Liver (tissue), 9 donors: ENCODE measurements around the gene BORCS5. TPM values are rescaled to one million over a fixed set of nuclear protein-coding genes. Genes with fewer than 3 reads are reported as not detected.

Source experiments
- DNase-seq: peaks from one replicate; pipeline ENCODE4 v3.0.0-alpha.2; 2017; ENCODE audit warnings: low spot score
- H3K27ac ChIP-seq, 2 donors: one replicate each; pipeline ENCODE4 v1.7.0; 2013; ENCODE audit warnings: inconsistent platforms in 2 of 2, low read length in 2 of 2, control low read depth in 1 of 2, low read depth in 1 of 2, mild to moderate bottlenecking in 1 of 2
- H3K27me3 ChIP-seq, 4 donors: one replicate each; pipeline versions ENCODE4 v1.6.1 to v1.7.0; 2013; ENCODE audit warnings: low read length in 3 of 4, inconsistent platforms in 1 of 4, mild to moderate bottlenecking in 1 of 4, moderate library complexity in 1 of 4; ENCODE audit not compliant: control insufficient read depth in 4 of 4, insufficient read depth in 4 of 4
- H3K36me3 ChIP-seq, 4 donors: one replicate each; pipeline versions ENCODE4 v1.6.1 to v1.7.0; 2013; ENCODE audit warnings: low read length in 3 of 4, mild to moderate bottlenecking in 3 of 4, low read depth in 1 of 4, moderate library complexity in 1 of 4; ENCODE audit not compliant: control insufficient read depth in 4 of 4, insufficient read depth in 3 of 4
- H3K4me1 ChIP-seq, 4 donors: one replicate each; pipeline versions ENCODE4 v1.6.1 to v1.7.0; 2013; ENCODE audit warnings: low read length in 3 of 4, mild to moderate bottlenecking in 3 of 4, moderate library complexity in 1 of 4; ENCODE audit not compliant: control insufficient read depth in 4 of 4, insufficient read depth in 4 of 4
- H3K4me3 ChIP-seq, 3 donors: one replicate each; pipeline versions ENCODE4 v1.6.1 to v1.7.0; 2013; ENCODE audit warnings: low read length in 3 of 3, control low read depth in 1 of 3, low read depth in 1 of 3, mild to moderate bottlenecking in 1 of 3
- H3K9ac ChIP-seq, 2 donors: one replicate each; pipeline ENCODE4 v1.7.0; 2013; ENCODE audit warnings: low read length in 2 of 2, mild to moderate bottlenecking in 2 of 2, moderate library complexity in 2 of 2, control low read depth in 1 of 2, low read depth in 1 of 2
- H3K9me3 ChIP-seq, 4 donors: one replicate each; pipeline versions ENCODE4 v1.6.1 to v1.7.0; 2013; ENCODE audit warnings: low read length in 3 of 4; ENCODE audit not compliant: control insufficient read depth in 4 of 4
- EGR1 ChIP-seq, 2 donors: IDR thresholded peaks; 2 replicates each; pipeline ENCODE4 v1.6.1; 2016 to 2018; ENCODE audit warnings: antibody characterized with exemption in 2 of 2, low read depth in 2 of 2
- FOXA1 ChIP-seq: IDR thresholded peaks from 2 replicates; pipeline ENCODE4 v1.6.1; 2016; ENCODE audit warnings: antibody characterized with exemption
- FOXA2 ChIP-seq: IDR thresholded peaks from 2 replicates; pipeline ENCODE4 v1.6.1; 2016; ENCODE audit warnings: antibody characterized with exemption
- GABPA ChIP-seq, 2 donors: IDR thresholded peaks in 1 of 2; conservative IDR thresholded peaks in 1 of 2; 2 replicates each; pipeline ENCODE4 v1.6.1; 2016; ENCODE audit warnings: antibody characterized with exemption in 2 of 2, mild to moderate bottlenecking in 1 of 2, moderate library complexity in 1 of 2
- HNF4A ChIP-seq, 2 donors: conservative IDR thresholded peaks; 2 replicates each; pipeline ENCODE4 v1.6.1; 2016; ENCODE audit warnings: antibody characterized with exemption in 2 of 2, mild to moderate bottlenecking in 2 of 2
- HNF4G ChIP-seq: IDR thresholded peaks from 2 replicates; pipeline ENCODE4 v1.6.1; 2016; ENCODE audit warnings: antibody characterized with exemption
- NR2F2 ChIP-seq: IDR thresholded peaks from 2 replicates; pipeline ENCODE4 v1.6.1; 2016; ENCODE audit warnings: antibody characterized with exemption
- RAD21 ChIP-seq, 2 donors: IDR thresholded peaks; 2 replicates each; pipeline ENCODE4 v1.6.1; 2016; ENCODE audit warnings: antibody characterized with exemption in 2 of 2, mild to moderate bottlenecking in 2 of 2
- RXRA ChIP-seq, 2 donors: IDR thresholded peaks; 2 replicates each; pipeline ENCODE4 v1.6.1; 2017 to 2018; ENCODE audit warnings: antibody characterized with exemption in 2 of 2, mild to moderate bottlenecking in 1 of 2
- SP1 ChIP-seq: IDR thresholded peaks from 2 replicates; pipeline ENCODE4 v1.6.1; 2018; ENCODE audit warnings: antibody characterized with exemption, mild to moderate bottlenecking
- TAF1 ChIP-seq: conservative IDR thresholded peaks from 2 replicates; pipeline ENCODE4 v1.6.1; 2016; ENCODE audit warnings: antibody characterized with exemption, mild to moderate bottlenecking
- YY1 ChIP-seq: IDR thresholded peaks from 2 replicates; pipeline ENCODE4 v1.6.1; 2016; ENCODE audit warnings: antibody characterized with exemption, mild to moderate bottlenecking
- WGBS: extraction: QIAGEN DNeasy Blood & Tissue Kit; methylation state at CpG from one replicate; pipeline ENCODE4 v1.1.7; 2013; 5-methylcytosine and 5-hydroxymethylcytosine counted together
- polyA plus RNA-seq, 2 donors: library from polyadenylated mRNA; stranded (reverse) in 1 of 2; unstranded in 1 of 2; fragments of 200-250 nt in 1 of 2; fragments of >200 nt in 1 of 2; fragmentation: Nextera tagmentation in 1 of 2; extraction: Ambion mirVana in 1 of 2; gene quantifications; one replicate each; pipeline versions ENCODE4 v1.2.1 to v1.2.3, GENCODE V29; 2013 to 2015
- total RNA-seq, 2 donors: library from RNA; depleted of rRNA; stranded (reverse); fragments of >200 nt; gene quantifications; one replicate each; pipeline ENCODE4 v1.2.3, GENCODE V29; 2014
- TF ChIP-seq, protein P1 (sequence below): IDR thresholded peaks from 2 replicates; pipeline ENCODE4 v1.6.1; 2016; ENCODE audit warnings: antibody characterized with exemption
- TF ChIP-seq, protein P2 (sequence below): IDR thresholded peaks from 2 replicates; pipeline ENCODE4 v1.6.1; 2016; ENCODE audit warnings: antibody characterized with exemption
- TF ChIP-seq, protein P3 (sequence below): IDR thresholded peaks from 2 replicates; pipeline ENCODE4 v1.6.1; 2016; ENCODE audit warnings: antibody characterized with exemption, mild to moderate bottlenecking
- TF ChIP-seq, protein P4 (sequence below): IDR thresholded peaks from 2 replicates; pipeline ENCODE4 v1.6.1; 2016; ENCODE audit warnings: antibody characterized with exemption
- donor health status: healthy.
- donor health status: healthy.
- donor health status: healthy.
- donor health status: healthy.
- donor health status: healthy.

Gene BORCS5
- total and polyA plus RNA-seq, 4 donors: 4.5 to 11.4 (median 8.1) TPM

DNA sequence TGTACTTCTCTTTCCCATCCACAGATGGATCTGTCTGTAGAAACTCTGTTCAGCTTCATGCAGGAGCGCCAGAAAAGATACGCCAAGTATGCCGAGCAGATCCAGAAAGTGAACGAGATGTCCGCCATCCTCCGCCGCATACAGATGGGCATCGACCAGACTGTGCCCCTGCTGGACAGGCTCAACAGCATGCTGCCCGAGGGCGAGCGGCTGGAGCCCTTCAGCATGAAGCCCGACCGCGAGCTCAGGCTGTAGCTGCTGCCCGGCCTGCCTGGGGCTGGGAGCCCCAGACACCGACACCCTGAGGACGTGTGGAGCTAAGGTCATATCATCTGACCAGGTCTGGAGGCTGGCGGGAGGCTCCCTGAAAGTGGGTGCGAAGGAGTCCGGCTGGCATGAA lies 108.6 kb downstream of the BORCS5 start:
- Histone ChIP-seq H3K9me3 (no peaks in the 10 kb centered on the region), H3K9ac (no peak overlapping the region), H3K27me3 (no peaks in the 10 kb centered on the region), H3K4me1 (no peaks in the 10 kb centered on the region), H3K27ac (no peak overlapping the region), H3K4me3 (no peak overlapping the region), H3K36me3 (peaks cover 0 to 5% (median 0%) of the 10 kb centered on the region in 4 donors)
- TF ChIP-seq, protein P1, sequence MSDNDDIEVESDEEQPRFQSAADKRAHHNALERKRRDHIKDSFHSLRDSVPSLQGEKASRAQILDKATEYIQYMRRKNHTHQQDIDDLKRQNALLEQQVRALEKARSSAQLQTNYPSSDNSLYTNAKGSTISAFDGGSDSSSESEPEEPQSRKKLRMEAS: no peak
- TF ChIP-seq EGR1 (IDR thresholded peaks at IDR 0.05; ENCODE audit: low read depth in 2 of 2) (no peak), GABPA (IDR thresholded peaks at IDR 0.05 in 1 of 2, conservative IDR thresholded peaks at IDR 0.05 in 1 of 2) (no peak), NR2F2 (no peak)
- 94% methylated on average over 20 of the region's 20 CpGs for WGBS
- DNase-seq: no peak

DNA sequence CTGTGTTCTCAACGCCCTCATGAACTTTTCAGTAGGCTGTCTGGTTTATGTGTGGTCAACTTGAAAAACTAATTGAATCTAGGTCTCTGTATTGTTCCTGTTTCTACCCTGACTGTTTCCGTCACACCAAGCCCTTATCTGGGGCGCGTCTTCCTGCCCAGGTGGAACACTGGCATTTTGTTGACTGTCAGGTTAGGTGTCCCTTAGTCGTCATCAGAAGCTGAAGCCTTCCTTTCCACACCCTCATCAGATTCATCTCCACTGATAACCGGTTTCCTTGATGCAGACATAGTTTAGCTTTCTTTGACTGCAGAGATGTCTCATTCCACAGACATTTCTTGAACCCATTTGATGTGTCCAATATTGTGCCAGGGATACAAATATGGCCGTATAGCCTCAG lies 109.3 kb downstream of the BORCS5 start:
- Histone ChIP-seq H3K27me3 (no peaks in the 10 kb centered on the region), H3K36me3 (peaks cover 0 to 5% (median 0%) of the 10 kb centered on the region in 4 donors), H3K9me3 (no peaks in the 10 kb centered on the region), H3K27ac (no peak overlapping the region), H3K9ac (no peak overlapping the region), H3K4me1 (no peaks in the 10 kb centered on the region), H3K4me3 (no peak overlapping the region)
- 82% methylated on average over 7 of the region's 7 CpGs for WGBS
- no peak for DNase-seq
- TF ChIP-seq GABPA (IDR thresholded peaks at IDR 0.05 in 1 of 2, conservative IDR thresholded peaks at IDR 0.05 in 1 of 2) (no peak), EGR1 (IDR thresholded peaks at IDR 0.05; ENCODE audit: low read depth in 2 of 2) (no peak), NR2F2 (no peak), YY1 (no peak), FOXA2 (no peak), HNF4A (conservative IDR thresholded peaks at IDR 0.05) (no peak), HNF4G (no peak), RAD21 (IDR thresholded peaks at IDR 0.05) (no peak), FOXA1 (no peak), SP1 (no peak), RXRA (IDR thresholded peaks at IDR 0.05) (no peak), TAF1 (no peak)
- TF ChIP-seq, protein P2, sequence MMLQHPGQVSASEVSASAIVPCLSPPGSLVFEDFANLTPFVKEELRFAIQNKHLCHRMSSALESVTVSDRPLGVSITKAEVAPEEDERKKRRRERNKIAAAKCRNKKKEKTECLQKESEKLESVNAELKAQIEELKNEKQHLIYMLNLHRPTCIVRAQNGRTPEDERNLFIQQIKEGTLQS: no peak
- TF ChIP-seq, protein P3, sequence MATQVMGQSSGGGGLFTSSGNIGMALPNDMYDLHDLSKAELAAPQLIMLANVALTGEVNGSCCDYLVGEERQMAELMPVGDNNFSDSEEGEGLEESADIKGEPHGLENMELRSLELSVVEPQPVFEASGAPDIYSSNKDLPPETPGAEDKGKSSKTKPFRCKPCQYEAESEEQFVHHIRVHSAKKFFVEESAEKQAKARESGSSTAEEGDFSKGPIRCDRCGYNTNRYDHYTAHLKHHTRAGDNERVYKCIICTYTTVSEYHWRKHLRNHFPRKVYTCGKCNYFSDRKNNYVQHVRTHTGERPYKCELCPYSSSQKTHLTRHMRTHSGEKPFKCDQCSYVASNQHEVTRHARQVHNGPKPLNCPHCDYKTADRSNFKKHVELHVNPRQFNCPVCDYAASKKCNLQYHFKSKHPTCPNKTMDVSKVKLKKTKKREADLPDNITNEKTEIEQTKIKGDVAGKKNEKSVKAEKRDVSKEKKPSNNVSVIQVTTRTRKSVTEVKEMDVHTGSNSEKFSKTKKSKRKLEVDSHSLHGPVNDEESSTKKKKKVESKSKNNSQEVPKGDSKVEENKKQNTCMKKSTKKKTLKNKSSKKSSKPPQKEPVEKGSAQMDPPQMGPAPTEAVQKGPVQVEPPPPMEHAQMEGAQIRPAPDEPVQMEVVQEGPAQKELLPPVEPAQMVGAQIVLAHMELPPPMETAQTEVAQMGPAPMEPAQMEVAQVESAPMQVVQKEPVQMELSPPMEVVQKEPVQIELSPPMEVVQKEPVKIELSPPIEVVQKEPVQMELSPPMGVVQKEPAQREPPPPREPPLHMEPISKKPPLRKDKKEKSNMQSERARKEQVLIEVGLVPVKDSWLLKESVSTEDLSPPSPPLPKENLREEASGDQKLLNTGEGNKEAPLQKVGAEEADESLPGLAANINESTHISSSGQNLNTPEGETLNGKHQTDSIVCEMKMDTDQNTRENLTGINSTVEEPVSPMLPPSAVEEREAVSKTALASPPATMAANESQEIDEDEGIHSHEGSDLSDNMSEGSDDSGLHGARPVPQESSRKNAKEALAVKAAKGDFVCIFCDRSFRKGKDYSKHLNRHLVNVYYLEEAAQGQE: no peak
- TF ChIP-seq, protein P4, sequence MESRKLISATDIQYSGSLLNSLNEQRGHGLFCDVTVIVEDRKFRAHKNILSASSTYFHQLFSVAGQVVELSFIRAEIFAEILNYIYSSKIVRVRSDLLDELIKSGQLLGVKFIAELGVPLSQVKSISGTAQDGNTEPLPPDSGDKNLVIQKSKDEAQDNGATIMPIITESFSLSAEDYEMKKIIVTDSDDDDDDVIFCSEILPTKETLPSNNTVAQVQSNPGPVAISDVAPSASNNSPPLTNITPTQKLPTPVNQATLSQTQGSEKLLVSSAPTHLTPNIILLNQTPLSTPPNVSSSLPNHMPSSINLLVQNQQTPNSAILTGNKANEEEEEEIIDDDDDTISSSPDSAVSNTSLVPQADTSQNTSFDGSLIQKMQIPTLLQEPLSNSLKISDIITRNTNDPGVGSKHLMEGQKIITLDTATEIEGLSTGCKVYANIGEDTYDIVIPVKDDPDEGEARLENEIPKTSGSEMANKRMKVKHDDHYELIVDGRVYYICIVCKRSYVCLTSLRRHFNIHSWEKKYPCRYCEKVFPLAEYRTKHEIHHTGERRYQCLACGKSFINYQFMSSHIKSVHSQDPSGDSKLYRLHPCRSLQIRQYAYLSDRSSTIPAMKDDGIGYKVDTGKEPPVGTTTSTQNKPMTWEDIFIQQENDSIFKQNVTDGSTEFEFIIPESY: no peak
- TF ChIP-seq, protein P1: no peak
